Glomerular visceral epithelial cell (primary cell): ENCODE data around the gene ATP6V1A.

ENCODE experiments used
- DNase-seq: peaks from one replicate; pipeline ENCODE4 v3.0.0-alpha.2; 2016; ENCODE audit errors: extremely low spot score

The ATP6V1A gene

DNA sequence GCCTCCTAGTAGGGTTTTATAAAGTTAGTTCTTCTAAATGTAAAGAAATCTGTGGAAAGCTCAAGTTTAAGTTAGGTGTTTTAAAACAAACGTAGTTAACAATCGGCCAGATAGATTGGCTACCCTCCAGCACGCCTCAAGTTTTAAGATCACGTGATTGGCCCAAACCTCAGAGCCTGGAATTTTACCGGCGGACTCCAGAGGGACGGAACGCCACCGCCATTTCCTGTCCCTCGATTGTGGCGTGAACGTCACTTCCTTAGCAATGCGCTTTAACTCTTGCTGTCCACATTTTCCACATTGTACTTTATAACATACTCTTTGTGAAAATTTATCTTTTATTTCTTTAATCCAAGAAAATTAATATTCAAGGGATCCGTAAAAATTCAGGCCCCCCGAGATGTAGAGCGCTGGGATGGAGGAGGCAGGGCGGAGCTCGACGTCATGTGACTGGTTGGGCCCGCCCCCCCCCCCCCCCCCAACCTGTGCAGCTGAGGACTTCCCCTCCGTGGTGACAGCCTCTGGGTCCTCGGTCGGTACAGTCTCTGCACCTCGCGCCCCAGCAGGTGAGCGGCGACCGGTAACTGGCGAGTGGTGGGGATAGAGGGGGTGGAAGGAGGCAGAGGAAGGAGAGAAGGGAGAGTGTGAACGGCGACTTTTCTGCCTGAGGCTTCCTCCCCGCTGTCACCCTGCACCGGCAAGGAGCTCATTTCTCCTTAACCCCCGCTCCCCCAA is at the start of gene ATP6V1A:
ATP6V1A (plus strand) TSS at position 488 of the 735 bp plus-strand sequence. CDS start 31,719 bp downstream, outside the sequence.
- DNase-seq, result peak; percentile 92

DNA sequence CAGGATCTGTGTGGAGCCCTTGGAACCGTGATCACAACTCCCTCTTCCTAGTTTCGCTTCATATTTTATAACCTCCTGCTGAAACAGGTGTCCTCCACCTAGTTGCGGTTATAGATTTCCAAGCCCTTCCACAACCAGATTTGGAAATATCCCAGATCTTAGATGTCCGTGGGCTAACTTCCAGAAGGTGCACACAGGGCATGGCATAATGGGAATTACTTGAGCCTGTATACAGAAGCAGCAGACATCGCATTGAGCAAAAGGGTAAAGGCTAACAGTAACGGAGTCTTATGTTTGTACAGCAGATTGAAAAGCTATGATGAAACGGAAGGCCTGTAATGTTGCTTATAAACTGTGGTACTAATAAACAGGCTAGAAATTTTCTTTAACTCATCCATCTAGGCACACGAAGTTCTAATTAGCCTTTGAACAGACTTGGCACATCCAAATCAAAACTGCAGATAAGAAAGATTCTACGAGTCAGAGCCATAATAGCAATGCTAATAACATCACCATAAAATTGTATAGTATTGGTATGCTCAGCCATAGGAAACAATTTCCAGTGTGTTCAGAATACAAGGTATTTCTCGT is 49.2 kb upstream of the ATP6V1A start:
- no peak for DNase-seq

DNA sequence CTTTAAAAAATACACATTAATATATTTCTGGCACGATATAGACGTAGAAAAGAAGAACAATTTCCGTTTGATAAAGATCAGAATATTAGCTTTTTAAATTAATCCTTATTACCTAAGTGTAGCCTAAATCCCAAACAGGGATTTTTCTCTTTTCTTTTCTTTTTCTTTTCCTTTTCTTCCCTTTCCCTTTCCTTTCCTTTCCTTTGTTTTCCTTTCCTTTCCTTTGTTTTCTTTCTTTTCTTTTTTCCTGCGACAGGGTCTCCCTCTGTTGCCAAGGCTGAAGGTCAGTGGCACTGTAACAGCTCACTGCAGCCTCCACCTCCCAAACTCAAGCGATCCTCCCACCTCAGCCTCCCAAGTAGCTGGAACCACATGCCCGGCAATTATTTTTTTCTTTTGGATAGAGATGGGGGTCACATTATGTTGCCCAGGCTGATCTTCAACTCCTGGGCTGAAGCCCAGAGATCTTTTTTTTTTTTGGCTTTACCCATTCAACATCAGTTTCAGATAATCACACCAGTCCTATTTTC is 48.6 kb upstream of the ATP6V1A start:
- no peak for DNase-seq

DNA sequence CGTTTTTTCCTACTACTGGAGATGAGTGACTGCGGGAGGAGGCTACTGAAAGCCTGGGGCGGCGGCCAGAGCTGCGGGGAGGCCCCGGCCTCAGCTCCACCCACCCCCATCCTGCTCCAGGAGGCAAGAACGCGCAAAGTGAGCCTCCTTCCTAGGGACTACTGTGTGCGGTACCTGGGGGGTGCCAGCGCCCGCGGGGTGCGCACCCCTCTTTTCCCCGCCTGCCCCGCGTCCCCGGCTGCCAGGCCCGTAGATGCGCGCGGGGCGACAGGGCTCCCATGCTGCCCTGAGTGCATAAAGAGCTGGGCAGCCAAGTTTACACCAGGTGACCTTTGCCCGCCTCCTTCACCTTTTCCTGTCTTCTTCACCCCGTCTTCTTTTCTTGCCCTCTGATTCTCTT is 47.9 kb upstream of the ATP6V1A start:
- peak; percentile 30 for DNase-seq

DNA sequence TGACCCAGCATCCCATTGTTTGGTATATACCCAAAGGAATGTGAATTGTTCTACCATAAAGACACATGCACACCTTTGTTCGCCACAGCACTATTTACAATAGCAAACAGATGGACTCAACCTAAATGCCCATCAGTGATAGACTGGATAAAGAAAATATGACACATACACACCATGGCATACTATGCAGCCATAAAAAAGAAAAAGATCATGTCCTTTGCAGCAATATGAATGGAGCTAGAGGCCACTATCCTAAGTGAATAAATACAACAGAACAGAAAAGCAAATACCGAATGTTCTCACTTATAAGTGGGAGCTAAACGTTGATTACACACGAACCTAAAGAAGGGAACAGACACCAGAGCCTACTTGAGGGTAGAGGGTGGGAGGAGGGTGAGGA is 39.0 kb upstream of the ATP6V1A start:
- no peak for DNase-seq

DNA sequence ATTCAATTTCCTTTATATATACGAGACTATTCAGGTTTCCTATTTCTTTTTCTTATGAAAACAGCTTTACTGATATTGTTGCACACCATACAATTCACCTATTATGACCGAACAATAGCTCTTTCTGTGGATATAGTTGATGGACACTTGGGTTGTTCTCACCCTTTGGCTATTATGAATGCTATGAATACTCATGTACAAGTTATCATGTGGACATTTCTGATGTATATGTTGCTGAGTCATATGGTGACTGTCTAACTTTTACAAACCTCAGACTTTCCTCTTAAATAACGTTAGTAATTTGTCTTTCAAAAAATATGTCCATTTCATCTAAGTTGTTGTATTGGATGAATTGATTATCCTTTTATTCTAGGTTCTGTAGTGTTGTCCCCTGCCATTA is 34.7 kb upstream of the ATP6V1A start:
- no peak for DNase-seq

DNA sequence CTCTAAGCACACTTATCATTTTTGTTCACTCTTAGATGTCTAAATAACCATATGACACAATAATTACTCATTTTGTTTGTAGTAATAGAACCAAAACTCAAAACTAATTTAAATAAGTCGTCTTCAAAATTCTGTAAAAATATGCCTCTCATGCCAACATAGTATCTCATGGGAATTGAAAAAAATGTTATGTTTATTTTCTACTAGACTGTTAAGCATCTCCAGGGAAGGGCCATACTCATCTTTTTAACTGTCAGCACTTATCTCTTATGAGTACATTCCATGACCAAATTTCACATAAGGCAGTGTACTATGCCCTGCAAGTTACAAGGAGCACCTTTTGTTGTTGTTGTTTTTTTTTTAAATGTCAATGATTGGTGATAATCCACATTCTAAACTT is 32.1 kb upstream of the ATP6V1A start:
- DNase-seq, result no peak

DNA sequence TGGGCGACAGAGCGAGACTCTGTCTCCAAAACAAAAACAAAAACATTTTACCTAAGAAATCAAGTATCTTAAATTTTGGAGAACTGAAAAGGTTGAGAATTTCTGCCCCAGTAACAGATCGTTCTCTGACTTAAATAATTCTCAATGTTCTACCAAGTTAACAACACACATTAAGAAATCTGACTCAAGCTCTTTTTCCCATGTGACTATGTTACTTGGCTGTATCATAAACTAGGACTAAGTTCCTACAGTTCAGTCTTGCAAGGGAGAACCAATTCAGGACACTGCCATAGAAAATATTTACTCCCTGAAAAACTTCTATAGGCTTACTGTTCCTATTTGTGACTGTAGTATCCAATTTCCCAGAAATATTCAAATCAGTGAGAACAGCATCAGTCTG is 29.5 kb upstream of the ATP6V1A start:
- no peak for DNase-seq

DNA sequence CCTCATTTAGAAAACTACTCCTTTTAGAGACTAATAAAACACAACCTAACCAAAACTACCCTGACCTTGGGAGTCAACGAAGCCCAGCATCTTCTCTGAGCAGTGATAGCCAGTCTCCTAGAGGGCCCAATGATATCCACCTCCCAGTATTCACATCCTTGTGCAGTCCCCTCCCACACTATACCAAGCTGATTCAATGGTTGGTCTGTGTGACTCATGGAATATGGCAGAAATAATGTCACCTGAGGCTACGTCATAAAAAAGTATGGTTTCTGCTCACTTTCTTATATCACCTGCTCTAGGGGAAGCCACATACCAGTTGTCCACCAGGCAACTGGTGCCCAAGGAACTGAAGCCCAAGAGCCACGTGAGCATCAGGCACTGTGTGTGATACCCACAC is 29.0 kb upstream of the ATP6V1A start:
- no peak for DNase-seq

DNA sequence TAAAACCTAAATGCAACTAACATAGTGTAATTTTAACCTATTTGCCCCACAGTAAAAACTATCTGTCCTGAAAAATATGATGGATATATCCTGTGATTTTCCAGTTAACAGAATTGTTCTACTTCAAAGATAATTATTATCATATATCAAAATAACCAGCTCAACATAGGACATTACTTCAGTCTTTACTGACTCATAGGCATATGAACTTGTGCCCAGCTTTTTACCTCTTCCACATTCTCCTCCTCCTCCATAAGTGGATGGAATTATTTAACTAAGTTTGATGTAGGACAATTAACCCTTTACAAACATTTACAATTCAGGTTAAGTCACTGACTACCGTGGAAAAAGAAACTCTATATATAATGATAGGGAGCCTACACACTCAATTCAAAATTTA is 27.5 kb upstream of the ATP6V1A start:
- DNase-seq, result no peak

DNA sequence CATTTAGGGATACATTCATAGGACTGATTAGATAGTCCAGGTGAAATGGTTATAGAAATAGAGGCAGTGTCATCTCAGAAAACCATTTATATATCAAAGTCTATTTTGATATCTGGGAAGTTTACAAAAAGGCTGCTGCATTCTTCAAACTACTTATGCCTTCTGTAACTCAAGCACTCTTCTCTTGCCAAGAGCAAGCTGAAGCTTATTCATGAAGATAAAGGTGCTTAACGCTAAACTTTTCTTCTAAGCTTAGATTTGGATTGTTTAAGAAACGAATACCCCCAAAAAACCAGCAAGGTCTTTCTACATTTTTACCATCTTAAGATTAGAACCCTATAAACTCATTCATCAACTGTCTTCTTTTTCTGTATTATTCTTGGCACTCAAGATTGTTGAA is 27.1 kb upstream of the ATP6V1A start:
- no peak for DNase-seq

DNA sequence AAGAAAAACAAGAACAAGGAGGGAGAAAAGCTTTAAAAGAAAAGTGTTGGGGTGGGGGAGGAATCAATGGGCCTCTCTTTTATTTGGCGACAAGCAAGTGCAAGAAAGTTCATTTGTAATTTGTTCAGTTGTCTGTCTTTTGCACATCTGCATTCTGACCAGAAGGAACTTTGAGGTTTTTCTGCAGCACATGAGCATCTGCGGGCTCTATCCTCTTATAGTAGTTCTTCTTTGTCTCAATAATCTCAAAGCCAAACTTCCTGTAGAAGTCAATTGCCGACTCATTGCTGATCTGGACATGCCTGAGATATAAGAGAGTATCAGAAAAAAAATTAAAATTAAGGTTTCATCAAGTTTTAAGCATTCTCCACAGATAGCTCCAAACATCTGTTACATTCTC is 25.2 kb upstream of the ATP6V1A start:
- DNase-seq, result no peak

DNA sequence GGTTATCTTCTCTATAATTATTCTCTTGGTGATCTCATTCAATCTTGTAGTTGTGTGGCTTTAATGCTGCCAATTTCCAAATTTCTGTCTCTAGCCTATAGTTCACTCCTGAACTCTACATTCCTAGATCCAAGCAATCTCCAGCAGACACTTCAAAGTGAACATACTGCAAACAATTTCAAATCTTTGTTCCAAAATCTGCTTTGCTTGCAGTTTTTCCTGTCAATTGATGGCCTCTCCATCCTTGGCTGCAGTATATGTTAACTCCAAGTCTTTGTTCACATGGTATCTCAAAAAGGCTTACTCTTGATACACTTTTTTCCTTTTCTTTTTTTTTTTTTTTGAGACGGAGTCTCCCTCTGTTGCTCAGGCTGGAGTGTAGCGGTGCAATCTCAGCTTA is 18.2 kb upstream of the ATP6V1A start:
- no peak for DNase-seq

DNA sequence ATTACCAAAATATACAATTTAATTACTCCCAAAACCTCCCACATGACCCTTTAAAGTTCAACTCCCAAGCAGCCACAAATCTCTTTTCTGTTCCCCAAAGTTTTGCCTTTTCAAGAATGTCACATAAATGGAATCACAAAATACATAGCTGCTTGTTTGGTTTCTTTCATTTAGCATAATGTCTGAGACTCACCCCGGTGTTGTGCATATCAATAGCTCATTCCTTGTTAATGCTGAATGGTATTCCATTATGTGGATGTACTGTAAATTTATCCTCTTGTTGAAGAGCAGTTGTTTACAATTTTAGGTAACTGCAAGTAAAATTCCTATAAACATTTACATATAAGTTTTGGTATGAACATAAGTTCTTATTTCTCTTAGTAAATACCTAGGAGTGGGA is 16.3 kb upstream of the ATP6V1A start:
- no peak for DNase-seq

DNA sequence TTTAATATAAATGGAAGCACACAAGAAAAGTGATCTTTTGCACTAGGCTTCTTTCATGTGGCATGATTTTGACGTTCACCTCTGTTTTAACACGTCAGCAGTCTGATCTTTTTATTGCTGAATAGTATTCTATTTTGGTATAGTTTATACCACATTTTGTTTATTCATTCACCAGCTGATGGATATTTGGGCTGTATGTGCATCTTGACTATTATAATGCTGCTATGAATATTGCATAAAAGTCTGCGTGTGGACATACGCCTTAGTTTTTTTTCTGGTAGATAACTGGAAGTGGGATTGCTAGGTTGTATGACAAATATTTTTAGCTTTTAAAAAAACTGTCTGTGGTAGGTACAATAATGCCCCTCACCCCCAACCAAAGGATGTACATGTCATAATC is 15.1 kb upstream of the ATP6V1A start:
- DNase-seq, result no peak

DNA sequence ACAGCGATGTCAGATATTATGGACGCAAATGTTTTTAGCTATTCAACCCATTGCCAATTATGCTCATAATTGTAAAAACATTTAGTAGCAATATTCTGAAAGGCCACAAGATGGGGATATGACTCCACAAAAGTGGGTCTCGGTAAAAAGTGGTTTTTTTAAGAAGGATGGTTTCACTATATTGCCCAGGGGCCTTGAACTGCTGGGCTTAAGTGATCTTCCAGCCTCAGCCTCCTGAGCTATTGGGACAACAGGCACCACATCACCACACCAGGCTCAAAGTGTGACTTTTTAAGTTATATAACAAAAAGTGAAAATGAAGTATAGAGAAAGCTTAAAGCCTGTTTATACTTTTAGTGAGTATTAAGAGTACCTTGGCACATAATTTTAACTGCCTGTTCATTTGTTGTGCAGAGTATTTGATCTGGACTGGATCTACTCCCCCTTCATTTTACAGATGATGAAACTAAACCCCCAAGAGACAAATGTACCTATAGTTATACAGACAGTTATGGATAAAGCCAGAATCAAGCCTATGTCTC is 10.2 kb upstream of the ATP6V1A start:
- DNase-seq, result peak; percentile 62

DNA sequence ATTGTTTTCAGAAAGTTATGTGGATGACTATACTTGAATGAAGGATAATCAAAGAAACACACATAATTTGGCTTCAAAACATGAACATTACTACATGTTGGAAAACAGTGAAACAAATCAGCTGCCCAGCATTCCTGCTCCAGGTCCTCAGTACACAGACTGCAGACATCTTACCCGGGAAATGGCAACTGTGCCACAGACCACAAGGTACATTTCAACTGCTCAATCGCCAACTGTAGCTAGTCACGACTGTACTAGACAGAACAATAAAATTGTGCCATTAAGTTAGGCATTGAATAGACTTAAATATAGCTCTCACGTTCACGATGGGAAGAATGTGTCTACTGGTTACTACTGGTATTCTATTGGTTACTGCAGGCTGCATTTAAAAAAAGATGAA is 5.7 kb upstream of the ATP6V1A start:
- no peak for DNase-seq

DNA sequence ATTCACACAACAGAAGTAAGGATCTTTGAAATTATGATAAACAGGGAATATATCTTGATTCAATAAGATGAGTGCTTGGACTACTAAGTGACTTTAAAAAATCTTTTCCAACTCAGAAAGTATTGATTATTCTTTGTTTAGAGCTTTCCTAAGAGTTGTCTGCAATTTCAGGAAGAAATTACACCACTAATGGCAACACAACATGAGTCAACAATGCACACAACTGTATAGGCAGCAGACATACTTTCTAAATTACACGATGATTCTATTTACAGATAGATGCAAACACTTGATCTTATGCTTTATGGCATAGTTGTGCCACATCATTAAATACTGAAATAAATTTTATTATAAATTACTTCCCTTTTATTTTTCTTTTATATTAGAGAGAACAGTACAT is 5.2 kb upstream of the ATP6V1A start:
- DNase-seq, result no peak

DNA sequence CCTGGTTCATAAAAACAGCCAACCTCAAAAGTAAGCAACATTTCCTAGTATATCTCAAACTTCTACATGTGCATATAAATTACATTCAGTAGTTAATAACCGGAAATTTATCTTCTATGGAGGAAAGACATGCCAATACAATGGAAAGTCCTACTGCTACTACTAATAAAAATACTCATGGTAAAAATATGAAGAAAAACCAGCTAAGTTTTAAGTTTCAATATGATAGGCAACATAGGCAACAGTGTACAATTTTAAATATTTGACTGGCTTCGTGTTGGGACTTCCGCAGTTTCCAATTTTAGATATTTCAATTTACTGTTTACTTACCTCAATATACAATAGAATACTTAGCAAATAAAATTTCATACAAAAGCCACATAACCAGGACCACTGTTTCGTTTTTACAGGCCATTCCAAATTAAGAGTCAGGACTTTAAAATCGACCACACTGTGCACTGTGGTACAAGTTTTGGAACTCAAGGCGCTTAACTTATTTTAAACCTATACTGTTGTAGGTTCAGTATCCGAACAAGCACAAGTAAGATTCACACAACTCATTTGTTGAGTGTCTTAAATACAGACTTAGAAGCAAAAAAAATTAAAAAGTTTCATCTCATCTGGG is 3.7 kb upstream of the ATP6V1A start:
- DNase-seq, result no peak

DNA sequence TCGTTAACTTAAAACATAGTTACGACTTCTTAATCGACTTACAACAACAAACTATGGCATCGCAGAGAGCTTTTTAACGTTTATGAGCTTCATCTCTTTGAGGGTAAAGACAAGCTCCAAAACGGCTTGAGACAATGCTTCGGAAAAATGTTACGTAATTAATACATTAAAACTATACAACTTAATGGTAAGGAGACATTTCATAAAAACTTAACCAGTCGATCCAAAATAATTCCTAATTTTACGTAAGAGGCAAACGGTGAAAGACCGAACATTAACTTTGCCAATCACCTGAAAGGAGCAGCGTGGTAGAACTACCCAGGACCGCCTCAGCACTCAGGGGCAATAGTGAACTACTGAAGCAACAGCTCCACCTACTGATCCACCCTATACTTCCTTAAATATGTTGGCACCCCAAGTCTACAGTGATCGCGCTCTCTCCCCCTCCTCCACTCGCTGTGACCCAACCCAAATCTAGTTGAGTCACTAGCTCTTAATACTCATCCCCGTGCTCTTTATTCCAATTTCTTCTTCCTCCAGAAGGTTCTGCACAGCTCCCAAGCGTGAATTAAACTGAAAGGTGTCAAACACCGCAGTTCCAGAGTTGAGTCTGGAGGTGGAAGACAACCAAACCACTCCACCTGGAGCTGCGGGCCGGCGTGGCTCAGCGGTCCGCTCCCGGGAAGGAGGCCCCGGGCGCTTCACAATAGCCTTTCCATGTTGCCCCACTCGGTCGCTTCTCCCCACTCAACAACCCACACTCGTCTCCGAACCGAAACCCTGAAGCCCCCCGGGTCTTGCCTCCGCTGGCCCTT is 1.7 kb upstream of the ATP6V1A start:
- DNase-seq, result peak; percentile 78

DNA sequence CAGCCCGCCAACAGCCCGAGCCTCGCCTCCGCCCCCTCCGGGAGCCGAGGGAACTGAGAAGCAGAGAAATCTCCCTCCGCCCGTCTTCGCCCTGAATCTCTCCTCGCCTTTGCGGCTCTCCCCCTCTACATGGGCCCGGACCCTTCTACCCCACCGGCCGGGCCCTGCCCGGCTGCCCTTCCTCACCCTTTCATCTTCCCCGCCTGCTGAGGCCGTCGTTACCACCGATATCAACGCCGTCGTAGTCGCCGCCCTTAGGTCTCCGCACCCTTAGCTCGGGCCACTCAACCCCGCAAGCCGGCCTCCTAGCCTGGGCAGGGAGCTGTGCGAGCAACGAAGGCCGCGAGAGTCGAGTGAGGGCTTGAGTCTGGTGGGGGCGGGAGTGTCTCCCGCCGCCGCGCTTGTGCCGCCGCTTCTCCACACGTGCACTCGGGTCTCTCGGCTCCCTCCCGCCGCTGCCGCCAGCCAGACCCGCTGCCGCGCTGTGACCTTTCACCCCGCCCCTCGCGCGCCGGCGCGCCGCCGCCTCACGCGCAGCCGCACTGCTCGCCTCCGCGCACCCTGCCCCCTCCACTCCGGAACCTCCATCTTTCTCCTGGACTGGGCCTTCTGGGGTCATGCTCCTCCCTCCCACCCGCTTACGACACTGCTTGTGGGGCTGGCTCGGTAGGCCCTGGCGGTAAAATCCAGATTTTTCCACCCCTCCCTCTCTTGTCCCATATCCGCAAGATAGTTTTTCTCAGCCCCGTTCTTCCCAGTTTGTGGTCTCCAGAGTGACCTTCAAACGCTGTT is 883 bp upstream of the ATP6V1A start, which contains the start of gene NAA50:
NAA50 (minus strand) TSS at position 494 of the 792 bp plus-strand sequence; CDS start at position 194, 300 bp downstream.
- DNase-seq, result peak; percentile 91
